A673 (cell line): Measurements from ENCODE around the gene COPE. TPM values are rescaled to one million over a fixed set of nuclear protein-coding genes. Genes with fewer than 3 reads are reported as not detected.

Source experiments
- BruUV-seq: library from RNA; stranded (reverse); fragments of 400-500 nt; replicated peaks from 2 replicates; lab custom pipeline; 2021; lab: Mats Ljungman, UMichigan
- CTCF ChIA-PET: fragments of 300-600 bp; sonication (Branson Sonifier 250); formaldehyde crosslinking; loops from one replicate; lab custom pipeline; 2022; ENCODE audit warnings: antibody characterized with exemption; lab: Charles Lee
- POLR2A ChIA-PET: fragments of 300-600 bp; sonication (Branson Sonifier 250); formaldehyde crosslinking; loops from one replicate; lab custom pipeline; 2022; ENCODE audit warnings: antibody characterized with exemption; ENCODE audit not compliant: low non-redundant PET; lab: Charles Lee
- DNase-seq: peaks from one replicate; pipeline ENCODE4 v3.0.0-alpha.2; 2015; ENCODE audit warnings: low spot score
- H3K27ac ChIP-seq: fragments of 200-600 bp; sonication (generic); 2 replicates; pipeline ENCODE4 v1.5.1; 2016; ENCODE audit warnings: mixed run types, low read depth, mild to moderate bottlenecking, mixed read lengths, antibody characterized with exemption, low read length; ENCODE audit not compliant: poor library complexity, severe bottlenecking
- H3K27me3 ChIP-seq: fragments of 200-600 bp; sonication (generic); replicated peaks from 2 replicates; pipeline ENCODE4 v1.6.1; 2017; ENCODE audit warnings: mixed run types, low read depth, mild to moderate bottlenecking, mixed read lengths, antibody characterized with exemption, low read length; ENCODE audit not compliant: insufficient read depth, poor library complexity
- H3K36me3 ChIP-seq: fragments of 200-600 bp; sonication (generic); 2 replicates; pipeline ENCODE4 v1.6.1; 2016; ENCODE audit warnings: mixed run types, mild to moderate bottlenecking, mixed read lengths, antibody characterized with exemption, low read length; ENCODE audit not compliant: insufficient read depth, poor library complexity, severe bottlenecking
- H3K4me1 ChIP-seq: fragments of 200-600 bp; sonication (generic); 2 replicates; pipeline ENCODE4 v1.6.1; 2017; ENCODE audit warnings: mixed run types, mild to moderate bottlenecking, mixed read lengths, antibody characterized with exemption, low read length; ENCODE audit not compliant: insufficient read depth, poor library complexity, severe bottlenecking
- H3K4me3 ChIP-seq: fragments of 200-600 bp; sonication (generic); 2 replicates; pipeline ENCODE4 v1.5.1; 2016; ENCODE audit warnings: low read depth, mixed run types, mild to moderate bottlenecking, mixed read lengths, low read length; ENCODE audit not compliant: poor library complexity, severe bottlenecking
- H3K9me3 ChIP-seq: fragments of 200-600 bp; sonication (generic); 2 replicates; pipeline ENCODE4 v1.6.1; 2016; ENCODE audit warnings: mixed run types, low read depth, mild to moderate bottlenecking, mixed read lengths, antibody characterized with exemption, low read length; ENCODE audit not compliant: poor library complexity, severe bottlenecking
- CTCF ChIP-seq: fragments of 300-800, 200-600 bp; sonication (generic); conservative IDR thresholded peaks from 2 replicates; pipeline ENCODE4 v1.5.1; 2017; ENCODE audit warnings: low read depth, mild to moderate bottlenecking, antibody characterized with exemption, low read length, moderate library complexity, mixed read lengths
- EZH2 ChIP-seq: fragments of 200-600 bp; sonication (generic); IDR thresholded peaks from 2 replicates; pipeline ENCODE4 v1.6.1; 2017; ENCODE audit warnings: borderline replicate concordance, low read depth, mild to moderate bottlenecking, mixed read lengths, antibody characterized with exemption, low read length; ENCODE audit not compliant: poor library complexity, severe bottlenecking
- intact Hi-C: fragments of 100-400 bp; cut with micrococcal nuclease; formaldehyde crosslinking; loops from one replicate; pipeline ENCODE4 v1.10.0; 2022; ENCODE audit not compliant: unreplicated experiment
- total RNA-seq: library from RNA; stranded (reverse); gene quantifications from 2 replicates; pipeline ENCODE4 v1.2.3, GENCODE V29; 2021

The COPE gene
- total RNA-seq, 1 experiment from 2014 or later, result 244 TPM

- intact Hi-C loops, result no loop called here
- Histone ChIP-seq H3K4me1 (peaks cover 6% of the 10 kb centered on the region), H3K4me3 (no peak overlapping the region), H3K27me3 (no peaks in the 10 kb centered on the region), H3K27ac (no peak overlapping the region), H3K9me3 (no peaks in the 10 kb centered on the region), H3K36me3 (peaks cover 92% of the 10 kb centered on the region)
- no peak for TF ChIP-seq EZH2
- TF ChIP-seq CTCF, result no peak
- CTCF ChIA-PET, result no interaction called here
- no TSS peak for BruUV-seq
- no peak for DNase-seq
- POLR2A ChIA-PET, result interaction anchor here (0.7 kb wide), 1 partner anchor 175 kb away, joined by 3 read pairs; no protein-coding TSS in a partner anchor
Observed at GRCh38 chr19:18853755-18854427, 65.3 kb downstream of the COPE start.

GRCh38 chr19:18852648-18853047 lies 66.5 kb downstream of the COPE start:
- Histone ChIP-seq H3K27me3 (no peaks in the 10 kb centered on the region), H3K27ac (no peak overlapping the region), H3K4me3 (no peak overlapping the region), H3K4me1 (peaks cover 18% of the 10 kb centered on the region), H3K9me3 (no peaks in the 10 kb centered on the region), H3K36me3 (peaks cover 87% of the 10 kb centered on the region)
- ChIA-PET POLR2A (no interaction called here), CTCF (no interaction called here)
- TF ChIP-seq CTCF, result no peak
- TF ChIP-seq EZH2, result no peak
- no TSS peak for BruUV-seq
- no peak for DNase-seq
- intact Hi-C loops, result no loop called here

GRCh38 chr19:18851673-18852325 lies 67.4 kb downstream of the COPE start:
- CTCF ChIA-PET, result no interaction called here
- no peak overlapping the region for H3K27ac ChIP-seq
- no peaks in the 10 kb centered on the region for H3K9me3 ChIP-seq
- H3K36me3 ChIP-seq, result peaks cover 80% of the 10 kb centered on the region
- no peak for DNase-seq
- no peak overlapping the region for H3K4me3 ChIP-seq
- intact Hi-C loops, result no loop called here
- BruUV-seq, result no TSS peak
- H3K4me1 ChIP-seq, result peaks cover 25% of the 10 kb centered on the region
- no peaks in the 10 kb centered on the region for H3K27me3 ChIP-seq
- TF ChIP-seq CTCF (no peak), EZH2 (no peak)
- POLR2A ChIA-PET, result no interaction called here
